ENCODE data around the gene PSMB2. TPM values are rescaled to one million over a fixed set of nuclear protein-coding genes. Genes with fewer than 3 reads are reported as not detected.
A peak's percentile ranks its signal among the peaks of the same experiment; 100 is the strongest.
"Not testable (repeated sequence)": the region's sequence is repeated elsewhere in the genome, so short reads cannot be mapped to it uniquely, and the experiment has no call there.

PSMB2 gene
- total RNA-seq = 10 to 100 TPM; 38.6 to 95.1 (median 67.5) TPM
- polyA plus RNA-seq = 100 to 1,000 TPM in 1 of 3 donors, 10 to 100 TPM in 2; 54.1 to 117 (median 94.5) TPM
- long read RNA-seq, donor 1, transcript PSMB2-201 (6 exons, 2,701 nt) = major isoform, 62 of 68 reads
- long read RNA-seq, donor 1, partial matches to known transcripts = 0 of 68 reads
- long read RNA-seq, donor 1, other reads (novel, unspliced or antisense) = 6 of 68 reads
- long read RNA-seq, donor 2, transcript PSMB2-201 (6 exons, 2,701 nt) = major isoform, 150 of 163 reads
- long read RNA-seq, donor 2, partial matches to known transcripts = 2 of 163 reads
- long read RNA-seq, donor 2, other reads (novel, unspliced or antisense) = 11 of 163 reads

DNA sequence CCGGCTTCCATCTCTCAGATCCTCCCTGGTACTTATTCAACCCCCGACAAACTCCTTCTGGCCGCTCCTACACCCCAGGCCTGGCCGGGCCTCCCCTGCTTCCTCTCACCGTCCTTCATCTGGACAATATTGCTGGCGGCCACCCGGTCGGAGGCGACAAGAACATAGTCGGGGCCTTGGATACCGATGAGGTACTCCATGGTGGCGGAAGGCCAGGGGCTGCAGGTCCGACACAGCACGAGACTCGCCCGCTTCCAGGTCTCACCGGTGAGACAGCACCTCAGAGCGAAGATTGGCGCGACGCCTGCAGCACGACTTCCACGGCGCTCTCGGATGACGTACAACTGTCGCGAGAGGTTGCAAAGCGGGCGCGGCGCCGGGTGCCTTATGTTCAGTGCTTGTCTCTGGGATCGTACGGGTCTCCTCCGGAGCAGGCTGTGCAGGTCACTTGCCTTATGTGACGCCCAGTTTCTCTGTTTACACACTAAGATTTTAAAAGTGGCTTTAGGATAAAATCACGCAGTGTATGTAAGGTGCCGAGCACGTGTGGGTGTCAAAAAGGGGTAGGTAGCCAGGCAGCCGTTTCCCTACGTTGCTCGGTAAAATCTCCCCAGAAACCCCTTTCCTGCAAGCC, at the start of gene PSMB2:
TSS of gene PSMB2 (minus strand) at position 294 of the 634 bp plus-strand sequence. CDS start at position 200, 94 bp downstream.
- Histone ChIP-seq H3K4me1 (peaks cover 34% of the 10 kb centered on the region), H3K27me3 (ENCODE audit: insufficient read depth in 3 of 3, low read length in 2 of 3) (peaks cover 0 to 10% (median 0%) of the 10 kb centered on the region in 3 donors), H3K9me3 (no peaks in the 10 kb centered on the region), H3K27ac (peak within 1 kb of the TSS; percentile 95), H3K4me3 (peak within 1 kb of the TSS; percentile 96), H3K36me3 (ENCODE audit: insufficient read depth in 1 of 2, low read depth in 1 of 2) (peaks cover 0 to under 1% of the 10 kb centered on the region in 2 donors)
- WGBS, 3 donors = 0 to 1% (median 0%) methylated on average over 43 of the region's 43 CpGs
- intact Hi-C loops (cut with DNase I) = loop anchor here (5.0 to 10.0 kb wide), 3 partner anchors 73 to 79 kb away; partner anchors contain the start of gene C1orf216 (in 2 of the 2)
- TF ChIP-seq, protein P1, sequence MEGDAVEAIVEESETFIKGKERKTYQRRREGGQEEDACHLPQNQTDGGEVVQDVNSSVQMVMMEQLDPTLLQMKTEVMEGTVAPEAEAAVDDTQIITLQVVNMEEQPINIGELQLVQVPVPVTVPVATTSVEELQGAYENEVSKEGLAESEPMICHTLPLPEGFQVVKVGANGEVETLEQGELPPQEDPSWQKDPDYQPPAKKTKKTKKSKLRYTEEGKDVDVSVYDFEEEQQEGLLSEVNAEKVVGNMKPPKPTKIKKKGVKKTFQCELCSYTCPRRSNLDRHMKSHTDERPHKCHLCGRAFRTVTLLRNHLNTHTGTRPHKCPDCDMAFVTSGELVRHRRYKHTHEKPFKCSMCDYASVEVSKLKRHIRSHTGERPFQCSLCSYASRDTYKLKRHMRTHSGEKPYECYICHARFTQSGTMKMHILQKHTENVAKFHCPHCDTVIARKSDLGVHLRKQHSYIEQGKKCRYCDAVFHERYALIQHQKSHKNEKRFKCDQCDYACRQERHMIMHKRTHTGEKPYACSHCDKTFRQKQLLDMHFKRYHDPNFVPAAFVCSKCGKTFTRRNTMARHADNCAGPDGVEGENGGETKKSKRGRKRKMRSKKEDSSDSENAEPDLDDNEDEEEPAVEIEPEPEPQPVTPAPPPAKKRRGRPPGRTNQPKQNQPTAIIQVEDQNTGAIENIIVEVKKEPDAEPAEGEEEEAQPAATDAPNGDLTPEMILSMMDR (IDR thresholded peaks at IDR 0.05) = no peak
- ATAC-seq (peak; percentile 95 to 97 (median 96)), DNase-seq (peak; percentile 96 to 98)

DNA sequence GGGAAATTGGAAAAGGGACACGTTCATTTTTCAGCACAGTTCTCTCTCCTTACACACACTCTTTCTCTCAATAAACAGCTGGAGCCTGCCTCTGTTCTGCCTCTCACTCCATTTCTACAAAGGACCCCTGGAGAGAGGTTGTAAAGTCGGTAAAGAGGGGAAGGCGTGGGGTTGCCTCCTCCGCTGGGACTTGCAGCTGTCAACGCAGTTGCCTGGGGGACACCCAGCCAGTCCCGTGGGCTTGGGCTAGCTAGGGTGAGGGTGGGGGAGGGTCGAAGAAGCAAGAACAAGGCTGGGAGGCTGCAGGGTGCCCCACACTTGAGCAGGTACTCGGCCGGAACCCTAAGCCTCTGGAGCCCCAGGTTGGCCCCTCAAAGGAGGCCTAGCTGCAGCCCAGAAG, 49.8 kb upstream of the PSMB2 start:
- H3K27me3 ChIP-seq (ENCODE audit: insufficient read depth in 3 of 3, low read length in 2 of 3) = peaks cover 0 to 39% (median 2%) of the 10 kb centered on the region in 3 donors
- intact Hi-C loops (cut with DNase I) = no loop called here
- no peak overlapping the region for H3K4me3 ChIP-seq
- TF ChIP-seq, protein P1 (IDR thresholded peaks at IDR 0.05) = no peak
- no peaks in the 10 kb centered on the region for H3K4me1 ChIP-seq
- no peaks in the 10 kb centered on the region for H3K36me3 ChIP-seq (ENCODE audit: insufficient read depth in 1 of 2, low read depth in 1 of 2)
- ATAC-seq = no peak
- DNase-seq = no peak
- 28 to 42% (median 37%) methylated on average over 9 of the region's 9 CpGs for WGBS, 3 donors
- no peak overlapping the region for H3K27ac ChIP-seq
- H3K9me3 ChIP-seq = no peaks in the 10 kb centered on the region

DNA sequence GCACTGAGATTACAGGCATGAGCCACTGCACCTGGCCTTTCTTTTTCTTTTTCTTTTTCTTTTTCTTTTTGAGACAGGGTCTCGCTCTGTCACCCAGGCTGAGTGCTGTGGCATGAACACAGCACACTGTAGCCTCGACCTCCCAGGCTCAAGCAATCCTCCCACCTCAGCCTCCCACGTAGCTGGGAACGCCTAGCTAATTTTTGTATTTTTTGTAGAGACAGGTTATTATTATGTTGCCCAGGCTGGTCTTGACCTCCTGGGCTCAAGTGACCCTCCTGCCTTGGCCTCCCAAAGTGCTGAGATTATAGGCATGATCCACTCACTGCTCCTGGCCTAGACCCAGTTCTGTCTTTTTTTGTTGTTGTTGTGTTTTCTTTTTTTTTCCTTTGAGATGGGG, 48.8 kb upstream of the PSMB2 start:
- H3K9me3 ChIP-seq; H3K27ac ChIP-seq; H3K36me3 ChIP-seq (ENCODE audit: insufficient read depth in 1 of 2, low read depth in 1 of 2); H3K4me3 ChIP-seq; H3K4me1 ChIP-seq; ATAC-seq; DNase-seq; intact Hi-C loops (cut with DNase I): not testable (repeated sequence)
- H3K27me3 ChIP-seq (ENCODE audit: insufficient read depth in 3 of 3, low read length in 2 of 3) = peaks cover 0 to 40% (median 2%) of the 10 kb centered on the region in 3 donors
- WGBS, 3 donors = 91 to 93% (median 92%) methylated on average over 4 of the region's 4 CpGs

DNA sequence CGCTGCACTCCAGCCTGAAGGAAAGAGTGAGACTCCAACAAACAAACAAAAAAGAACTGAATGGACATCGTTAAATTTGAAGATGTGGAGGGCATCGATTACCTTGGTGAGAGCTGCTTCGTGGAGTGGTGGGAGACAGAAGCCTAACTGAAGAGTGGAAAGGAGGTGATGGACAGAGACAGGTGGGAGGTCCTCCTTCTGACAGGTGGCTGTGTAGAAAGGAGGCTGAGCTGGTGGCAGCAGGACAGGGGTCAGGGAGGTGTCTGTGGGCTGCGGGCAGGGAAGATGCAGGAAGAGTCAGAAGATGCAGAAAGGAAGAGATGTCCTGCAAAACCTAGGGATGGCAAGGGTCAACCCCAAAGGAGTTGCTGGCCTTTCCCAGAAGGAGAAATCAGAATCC, 46.8 kb upstream of the PSMB2 start:
- TF ChIP-seq, protein P1 (IDR thresholded peaks at IDR 0.05) = no peak
- Histone ChIP-seq H3K27me3 (ENCODE audit: insufficient read depth in 3 of 3, low read length in 2 of 3) (peaks cover 0 to 37% (median 2%) of the 10 kb centered on the region in 3 donors), H3K36me3 (ENCODE audit: insufficient read depth in 1 of 2, low read depth in 1 of 2) (no peaks in the 10 kb centered on the region), H3K9me3 (no peaks in the 10 kb centered on the region), H3K4me3 (no peak overlapping the region), H3K4me1 (no peaks in the 10 kb centered on the region), H3K27ac (no peak overlapping the region)
- intact Hi-C loops (cut with DNase I) = no loop called here
- WGBS, 3 donors = 71 to 82% (median 72%) methylated on average over 5 of the region's 5 CpGs
- ATAC-seq (no peak), DNase-seq (no peak)

DNA sequence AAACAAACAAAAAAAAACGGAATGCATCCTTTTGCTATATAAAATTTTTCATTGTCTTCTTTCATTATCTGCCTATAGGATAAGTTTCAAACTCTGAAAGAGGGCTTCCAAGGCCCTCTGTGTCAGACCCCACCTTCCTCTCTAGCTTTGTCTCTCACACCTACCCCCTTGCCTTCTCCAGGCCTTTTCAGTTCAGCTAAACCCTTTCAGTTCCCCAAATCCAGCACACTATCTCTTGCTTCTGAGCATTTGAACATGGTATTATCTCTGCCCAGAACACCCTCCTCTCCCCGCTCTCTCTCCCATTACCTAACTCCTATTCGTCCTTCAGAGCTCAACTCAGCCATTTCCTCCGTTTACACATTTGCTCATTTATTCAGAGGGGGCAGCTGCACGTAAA, 41.7 kb upstream of the PSMB2 start:
- intact Hi-C loops (cut with DNase I) = no loop called here
- 48 to 52% (median 50%) methylated on average over 5 of the region's 5 CpGs for WGBS, 3 donors
- H3K27me3 ChIP-seq (ENCODE audit: insufficient read depth in 3 of 3, low read length in 2 of 3) = peaks cover 0 to 18% (median 0%) of the 10 kb centered on the region in 3 donors
- no peak for DNase-seq
- no peak for ATAC-seq
- H3K4me1 ChIP-seq = no peaks in the 10 kb centered on the region
- H3K9me3 ChIP-seq = no peaks in the 10 kb centered on the region
- H3K27ac ChIP-seq = no peak overlapping the region
- TF ChIP-seq, protein P1 (IDR thresholded peaks at IDR 0.05) = no peak
- no peak overlapping the region for H3K4me3 ChIP-seq
- H3K36me3 ChIP-seq (ENCODE audit: insufficient read depth in 1 of 2, low read depth in 1 of 2) = no peaks in the 10 kb centered on the region

All from psoas muscle (tissue), 8 donors.